Right lobe of liver (tissue), 4 donors: ENCODE data around the gene DIPK1B.

Experiments
- POLR2A ChIP-seq: fragments of 450-650 bp; IDR thresholded peaks from one replicate; pipeline ENCODE4 v1.6.1; 2017; ENCODE audit warnings: antibody characterized with exemption, mild to moderate bottlenecking
- TF ChIP-seq, protein P1 (sequence below), 4 donors: fragments of 200-600 bp in 3 of 4; fragments of 450-650 bp in 1 of 4; IDR thresholded peaks; one replicate each; pipeline versions ENCODE4 v1.5.1 to v1.8.0; 2016 to 2022; ENCODE audit warnings: antibody characterized with exemption in 4 of 4, mild to moderate bottlenecking in 2 of 4
- donor health status: DM: no; HTN: no; CAD: no.
- donor health status: DM: no; HTN: no; CAD: no.
- donor health status: DM: no; HTN: yes; CAD: no.

DNA sequence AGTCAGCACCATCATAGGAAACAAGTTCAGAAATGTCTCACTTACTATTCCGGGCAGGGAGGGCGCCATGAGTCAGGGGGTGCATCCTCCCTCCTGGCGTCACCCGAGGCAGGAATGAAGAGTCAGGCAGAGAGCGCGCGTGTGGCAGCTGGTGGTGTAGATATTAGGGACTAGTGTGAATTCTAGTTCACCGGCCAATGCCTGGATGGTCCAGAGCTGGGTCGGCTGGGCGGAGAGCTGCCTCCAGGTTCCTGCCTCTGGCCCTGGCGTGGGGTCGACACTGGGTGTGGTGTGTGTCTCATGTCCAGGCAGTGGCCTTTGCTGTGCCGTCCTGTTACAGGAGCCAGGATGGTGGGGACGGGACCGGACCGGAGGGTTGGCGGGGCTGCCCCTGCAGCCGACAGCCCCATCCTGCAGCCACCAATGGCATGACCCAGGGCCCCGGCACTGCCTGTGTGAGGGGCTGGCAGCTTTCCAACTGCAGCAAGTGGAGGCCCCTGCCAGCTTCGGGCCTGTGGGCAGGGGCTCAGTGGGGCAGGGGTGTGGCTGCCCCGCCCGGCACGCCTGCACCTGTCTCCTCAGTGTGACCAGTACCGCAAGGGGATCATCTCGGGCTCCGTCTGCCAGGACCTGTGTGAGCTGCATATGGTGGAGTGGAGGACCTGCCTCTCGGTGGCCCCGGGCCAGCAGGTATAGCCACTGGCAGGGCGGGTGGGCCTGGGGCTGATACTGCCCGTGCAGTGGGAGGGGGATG lies 9.1 kb downstream of the DIPK1B start:
- TF ChIP-seq, protein P1, sequence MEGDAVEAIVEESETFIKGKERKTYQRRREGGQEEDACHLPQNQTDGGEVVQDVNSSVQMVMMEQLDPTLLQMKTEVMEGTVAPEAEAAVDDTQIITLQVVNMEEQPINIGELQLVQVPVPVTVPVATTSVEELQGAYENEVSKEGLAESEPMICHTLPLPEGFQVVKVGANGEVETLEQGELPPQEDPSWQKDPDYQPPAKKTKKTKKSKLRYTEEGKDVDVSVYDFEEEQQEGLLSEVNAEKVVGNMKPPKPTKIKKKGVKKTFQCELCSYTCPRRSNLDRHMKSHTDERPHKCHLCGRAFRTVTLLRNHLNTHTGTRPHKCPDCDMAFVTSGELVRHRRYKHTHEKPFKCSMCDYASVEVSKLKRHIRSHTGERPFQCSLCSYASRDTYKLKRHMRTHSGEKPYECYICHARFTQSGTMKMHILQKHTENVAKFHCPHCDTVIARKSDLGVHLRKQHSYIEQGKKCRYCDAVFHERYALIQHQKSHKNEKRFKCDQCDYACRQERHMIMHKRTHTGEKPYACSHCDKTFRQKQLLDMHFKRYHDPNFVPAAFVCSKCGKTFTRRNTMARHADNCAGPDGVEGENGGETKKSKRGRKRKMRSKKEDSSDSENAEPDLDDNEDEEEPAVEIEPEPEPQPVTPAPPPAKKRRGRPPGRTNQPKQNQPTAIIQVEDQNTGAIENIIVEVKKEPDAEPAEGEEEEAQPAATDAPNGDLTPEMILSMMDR (IDR thresholded peaks at IDR 0.05) = no peak
- no peak for TF ChIP-seq POLR2A
